ENCODE results near the gene CDC42BPG. TPM values are rescaled to one million over a fixed set of nuclear protein-coding genes. Genes with fewer than 3 reads are reported as not detected.

Gene CDC42BPG
- total and polyA plus RNA-seq, 2 of the 8 experiments (the other 6 are each of a cell fraction or from before 2014, with no cell fraction given): 3.7 to 10.6 TPM

GRCh38 chr11:64831411-64831891 is 13.0 kb downstream of the CDC42BPG start:
- H3K79me1 ChIP-seq (ENCODE audit: low read depth, low read length): no peaks in the 10 kb centered on the region
- FAIRE-seq: no peak
- no peak overlapping the region for H3K18ac ChIP-seq (ENCODE audit: extremely low read depth, low read length)
- H3K27ac ChIP-seq (ENCODE audit: low read depth, low read length): no peak overlapping the region
- no peaks in the 10 kb centered on the region for H3K9me3 ChIP-seq (ENCODE audit: insufficient read depth in 2 of 2, low read depth in 1 of 2, low read length in 1 of 2)
- no peak overlapping the region for H4K91ac ChIP-seq (replicated peaks; ENCODE audit: insufficient read length, low read length)
- H3K4ac ChIP-seq (replicated peaks; ENCODE audit: insufficient read length, low read depth, low read length): no peak overlapping the region
- H3K79me2 ChIP-seq (ENCODE audit: control insufficient read depth in 1 of 2, insufficient read depth in 2 of 2, low read length in 2 of 2): no peaks in the 10 kb centered on the region
- H3K14ac ChIP-seq (ENCODE audit: insufficient read length): no peak overlapping the region
- no peaks in the 10 kb centered on the region for H3K4me1 ChIP-seq (replicated peaks in 1 of 4; ENCODE audit: control insufficient read depth in 3 of 4, insufficient read depth in 4 of 4, low read length in 3 of 4)
- H4K5ac ChIP-seq (ENCODE audit: insufficient read length, low read depth, low read length): no peak overlapping the region
- ChIA-PET POLR2A (ENCODE audit: partially characterized antibody) (interaction anchor here (1.1 to 1.5 kb wide), 5 partner anchors 9 to 32 kb away, joined by 3 to 4 read pairs (median 3); partner anchors contain the start of gene MEN1), CTCF (ENCODE audit: partially characterized antibody) (interaction anchor here (0.5 to 1.7 kb wide), 5 partner anchors 13 to 1392 kb away, joined by 3 to 5 read pairs (median 3); no protein-coding TSS in a partner anchor)
- H3K23ac ChIP-seq (ENCODE audit: insufficient read length): no peak overlapping the region
- WGBS, 2 experiments (ENCODE audit: extremely low coverage in 1 of 2, insufficient coverage in 1 of 2, insufficient read length in 1 of 2, insufficient replicate concordance in 2 of 2, low coverage in 1 of 2, low lambda C conversion rate in 2 of 2, missing lambda C conversion rate in 1 of 2): 95% methylated on average over 24 of the region's 24 CpGs; no CpG with 5 or more reads in 1 of the 2 experiments
- no peak overlapping the region for H3K56ac ChIP-seq (replicated peaks; ENCODE audit: insufficient read length, low read depth, low read length)
- H2AFZ ChIP-seq (ENCODE audit: low read length): no peak overlapping the region
- peaks cover 5 to 39% (median 14%) of the 10 kb centered on the region in 4 experiments; a peak in 5 of 8 replicates for H3K36me3 ChIP-seq (ENCODE audit: control insufficient read depth in 2 of 4, insufficient read depth in 4 of 4, low read length in 3 of 4)
- no peak overlapping the region for H2AK5ac ChIP-seq (ENCODE audit: low read depth, low read length)
- no peak overlapping the region for H2BK12ac ChIP-seq (ENCODE audit: low read depth, low read length)
- H3K27me3 ChIP-seq (replicated peaks in 1 of 4; ENCODE audit: control insufficient read depth in 3 of 4, extremely low read depth in 1 of 4, insufficient read depth in 3 of 4, low read length in 3 of 4): no peaks in the 10 kb centered on the region
- no peak overlapping the region for H2BK20ac ChIP-seq (ENCODE audit: low read length)
- H3K9ac ChIP-seq (replicated peaks in 1 of 4; ENCODE audit: extremely low read depth in 1 of 4, low read depth in 3 of 4, low read length in 3 of 4): no peak overlapping the region
- no peak overlapping the region for H3K4me3 ChIP-seq (ENCODE audit: extremely low read depth in 1 of 4, insufficient read depth in 2 of 4, low read depth in 3 of 4, low read length in 4 of 4)
- DNase-seq (ENCODE audit: low read depth in 1 of 2, low spot score in 2 of 2): no peak
- H4K20me1 ChIP-seq (replicated peaks in 1 of 2; ENCODE audit: control insufficient read depth in 1 of 2, insufficient read depth in 2 of 2, low read length in 2 of 2): peaks cover 7 to 8% of the 10 kb centered on the region in 2 experiments
- no peak overlapping the region for H3K4me2 ChIP-seq (ENCODE audit: insufficient read depth in 1 of 2, low read depth in 2 of 2, low read length in 2 of 2)
- H3K23me2 ChIP-seq (ENCODE audit: low read depth, low read length): no peaks in the 10 kb centered on the region
- no peak overlapping the region for H2BK15ac ChIP-seq (ENCODE audit: low read length)
- H2BK120ac ChIP-seq (replicated peaks; ENCODE audit: low read depth, low read length): no peak overlapping the region
- no peak overlapping the region for H4K8ac ChIP-seq (ENCODE audit: extremely low read depth, insufficient read depth, low read length)
- H2BK5ac ChIP-seq (ENCODE audit: low read depth, low read length): no peak overlapping the region
- TF ChIP-seq YY1 (IDR thresholded peaks at IDR 0.05; ENCODE audit: low read depth, low read length) (no peak), RNF2 (IDR thresholded peaks at IDR 0.05; ENCODE audit: borderline replicate concordance, low read depth, low read length, missing control alignments, poor library complexity, severe bottlenecking) (no peak), EGR1 (IDR thresholded peaks at IDR 0.05; ENCODE audit: borderline replicate concordance, low read depth, low read length) (no peak), PHF8 (conservative IDR thresholded peaks at IDR 0.05; ENCODE audit: low read depth, low read length) (no peak), RXRA (IDR thresholded peaks at IDR 0.05; ENCODE audit: insufficient read depth, low read depth, low read length) (no peak), TAF7 (optimal IDR thresholded peaks at IDR 0.05; ENCODE audit: borderline replicate concordance, low read depth, low read length) (no peak), SIN3A (conservative IDR thresholded peaks at IDR 0.05 in 1 of 2, IDR thresholded peaks at IDR 0.05 in 1 of 2; ENCODE audit: low read depth in 1 of 2, low read length in 2 of 2) (no peak), ZNF274 (IDR thresholded peaks at IDR 0.05; ENCODE audit: borderline replicate concordance, extremely low read depth, low read length) (no peak), MAFK (IDR thresholded peaks at IDR 0.05; ENCODE audit: low read depth, low read length) (no peak), CHD2 (IDR thresholded peaks at IDR 0.05; ENCODE audit: low read length) (no peak), SAP30 (IDR thresholded peaks at IDR 0.05; ENCODE audit: insufficient read depth, insufficient replicate concordance, low read length) (no peak), HDAC6 (IDR thresholded peaks at IDR 0.05; ENCODE audit: low read depth, low read length) (no peak), TBP (IDR thresholded peaks at IDR 0.05; ENCODE audit: low read depth, low read length) (no peak)
